HCT116 (cell line): ENCODE data around the gene AUTS2.

Experiments
- ATF3 ChIP-seq: IDR thresholded peaks from 2 replicates; pipeline ENCODE4 v1.6.1; 2012
- EZH2 ChIP-seq: fragments of 200-600 bp; sonication (generic); IDR thresholded peaks from 2 replicates; pipeline ENCODE4 v1.6.1; 2017; ENCODE audit warnings: antibody characterized with exemption, mixed run types
- MAX ChIP-seq: IDR thresholded peaks from 2 replicates; pipeline ENCODE4 v1.6.1; 2012
- POLR2A ChIP-seq: IDR thresholded peaks from 2 replicates; pipeline ENCODE4 v1.7.0; 2011; ENCODE audit warnings: borderline replicate concordance; ENCODE audit not compliant: insufficient read depth, insufficient read length; ENCODE audit errors: extremely low read depth
- POLR2AphosphoS5 ChIP-seq: IDR thresholded peaks from 2 replicates; pipeline ENCODE4 v1.6.1; 2011; ENCODE audit warnings: mild to moderate bottlenecking, low read depth, low read length, moderate library complexity
- REST ChIP-seq: IDR thresholded peaks from 2 replicates; pipeline ENCODE4 v1.6.1; 2012; ENCODE audit warnings: low read depth
- SRF ChIP-seq: IDR thresholded peaks from 2 replicates; pipeline ENCODE4 v1.6.1; 2012; ENCODE audit warnings: low read depth
- TCF7L2 ChIP-seq: IDR thresholded peaks from 2 replicates; pipeline ENCODE4 v1.7.0; 2011; ENCODE audit warnings: borderline replicate concordance, inconsistent platforms; ENCODE audit not compliant: insufficient read depth, insufficient read length; ENCODE audit errors: extremely low read depth
- ZNF274 ChIP-seq: fragments of 200-500 bp; sonication (Bioruptor generic); IDR thresholded peaks from 2 replicates; pipeline ENCODE4 v1.6.1; 2014; ENCODE audit warnings: mild to moderate bottlenecking, low read depth, low read length, inconsistent platforms
- TF ChIP-seq, protein P1 (sequence below), 3 experiments: fragments of 200-600 bp in 1 of 3; sonication (generic) in 1 of 3; IDR thresholded peaks in 2 of 3; conservative IDR thresholded peaks in 1 of 3; 2 replicates each; pipeline ENCODE4 v1.5.1; 2012 to 2017; ENCODE audit warnings: low read depth in 2 of 3, low read length in 2 of 3, antibody characterized with exemption in 1 of 3, borderline replicate concordance in 1 of 3, control low read depth in 1 of 3, mild to moderate bottlenecking in 1 of 3, mixed read lengths in 1 of 3, mixed run types in 1 of 3, moderate library complexity in 1 of 3; ENCODE audit not compliant: insufficient read depth in 1 of 3

GRCh38 chr7:70193514-70193913, 595.2 kb downstream of the AUTS2 start:
- no peak for TF ChIP-seq REST
- TF ChIP-seq, protein P1, sequence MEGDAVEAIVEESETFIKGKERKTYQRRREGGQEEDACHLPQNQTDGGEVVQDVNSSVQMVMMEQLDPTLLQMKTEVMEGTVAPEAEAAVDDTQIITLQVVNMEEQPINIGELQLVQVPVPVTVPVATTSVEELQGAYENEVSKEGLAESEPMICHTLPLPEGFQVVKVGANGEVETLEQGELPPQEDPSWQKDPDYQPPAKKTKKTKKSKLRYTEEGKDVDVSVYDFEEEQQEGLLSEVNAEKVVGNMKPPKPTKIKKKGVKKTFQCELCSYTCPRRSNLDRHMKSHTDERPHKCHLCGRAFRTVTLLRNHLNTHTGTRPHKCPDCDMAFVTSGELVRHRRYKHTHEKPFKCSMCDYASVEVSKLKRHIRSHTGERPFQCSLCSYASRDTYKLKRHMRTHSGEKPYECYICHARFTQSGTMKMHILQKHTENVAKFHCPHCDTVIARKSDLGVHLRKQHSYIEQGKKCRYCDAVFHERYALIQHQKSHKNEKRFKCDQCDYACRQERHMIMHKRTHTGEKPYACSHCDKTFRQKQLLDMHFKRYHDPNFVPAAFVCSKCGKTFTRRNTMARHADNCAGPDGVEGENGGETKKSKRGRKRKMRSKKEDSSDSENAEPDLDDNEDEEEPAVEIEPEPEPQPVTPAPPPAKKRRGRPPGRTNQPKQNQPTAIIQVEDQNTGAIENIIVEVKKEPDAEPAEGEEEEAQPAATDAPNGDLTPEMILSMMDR (IDR thresholded peaks at IDR 0.05 in 2 of 3, conservative IDR thresholded peaks at IDR 0.05 in 1 of 3; ENCODE audit: borderline replicate concordance in 1 of 3, insufficient read depth in 1 of 3, low read depth in 2 of 3, low read length in 2 of 3), result no peak
- TF ChIP-seq ATF3, result no peak
- TF ChIP-seq POLR2AphosphoS5, result no peak
- no peak for TF ChIP-seq POLR2A
- TF ChIP-seq ZNF274, result no peak
- TF ChIP-seq EZH2, result no peak
- TF ChIP-seq MAX, result no peak
- no peak for TF ChIP-seq SRF
- TF ChIP-seq TCF7L2, result no peak
